ENCODE results near the gene DRAXIN. TPM values are rescaled to one million over a fixed set of nuclear protein-coding genes. Genes with fewer than 3 reads are reported as not detected.

DRAXIN gene
- total and polyA plus RNA-seq, 3 experiments from 2014 or later, result 0.09 to 0.12 (median 0.11) TPM

DNA sequence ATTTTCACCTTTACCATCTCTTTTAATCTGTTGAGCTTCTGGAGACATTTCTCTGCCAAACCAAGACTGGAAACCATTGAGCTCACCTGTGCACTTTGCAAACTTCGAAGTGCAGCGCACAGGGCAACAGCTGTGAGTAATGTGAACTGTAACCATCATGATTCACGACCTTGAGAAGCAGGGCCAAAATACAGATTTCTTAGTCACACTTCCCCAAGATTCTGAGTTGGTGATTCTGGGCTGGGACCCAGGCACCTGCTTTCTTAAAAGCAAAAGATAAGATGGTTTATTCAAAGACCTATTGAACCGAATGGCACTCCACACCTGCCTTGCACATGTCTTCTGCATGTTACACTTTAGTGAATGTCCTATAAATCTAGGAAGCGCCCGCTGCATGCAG lies 54.6 kb downstream of the DRAXIN start:
- H3K4me3 ChIP-seq (ENCODE audit: low read length), result no peak overlapping the region
- H3K27ac ChIP-seq (ENCODE audit: low read depth, low read length), result no peak overlapping the region
- H3K27me3 Mint-ChIP-seq, result no peaks in the 10 kb centered on the region
- no peaks in the 10 kb centered on the region for H3K9me3 Mint-ChIP-seq
- H3K27ac Mint-ChIP-seq, result peak overlapping the region in 1 of 8 donors; percentile 17
- ChIA-PET POLR2A (no interaction called here), CTCF (interaction anchor here (0.7 kb wide), 1 partner anchor 27 kb away, joined by 3 read pairs; no protein-coding TSS in a partner anchor)
- H3K4me3 Mint-ChIP-seq, result no peak overlapping the region
- H3K9me3 ChIP-seq (ENCODE audit: low read length), result no peaks in the 10 kb centered on the region
- peaks cover 24% of the 10 kb centered on the region for H3K4me1 ChIP-seq (ENCODE audit: insufficient read depth, low read length)
- DNase-seq, result no peak
- peaks cover 31 to 36% (median 32%) of the 10 kb centered on the region in 3 donors for H3K4me1 Mint-ChIP-seq
- H3K36me3 Mint-ChIP-seq, result peaks cover 8 to 52% (median 8%) of the 10 kb centered on the region in 3 donors
- H3K36me3 ChIP-seq (ENCODE audit: insufficient read depth, low read length), result peaks cover 6% of the 10 kb centered on the region
- no peaks in the 10 kb centered on the region for H3K27me3 ChIP-seq (ENCODE audit: insufficient read depth, low read length, poor library complexity, severe bottlenecking)

DNA sequence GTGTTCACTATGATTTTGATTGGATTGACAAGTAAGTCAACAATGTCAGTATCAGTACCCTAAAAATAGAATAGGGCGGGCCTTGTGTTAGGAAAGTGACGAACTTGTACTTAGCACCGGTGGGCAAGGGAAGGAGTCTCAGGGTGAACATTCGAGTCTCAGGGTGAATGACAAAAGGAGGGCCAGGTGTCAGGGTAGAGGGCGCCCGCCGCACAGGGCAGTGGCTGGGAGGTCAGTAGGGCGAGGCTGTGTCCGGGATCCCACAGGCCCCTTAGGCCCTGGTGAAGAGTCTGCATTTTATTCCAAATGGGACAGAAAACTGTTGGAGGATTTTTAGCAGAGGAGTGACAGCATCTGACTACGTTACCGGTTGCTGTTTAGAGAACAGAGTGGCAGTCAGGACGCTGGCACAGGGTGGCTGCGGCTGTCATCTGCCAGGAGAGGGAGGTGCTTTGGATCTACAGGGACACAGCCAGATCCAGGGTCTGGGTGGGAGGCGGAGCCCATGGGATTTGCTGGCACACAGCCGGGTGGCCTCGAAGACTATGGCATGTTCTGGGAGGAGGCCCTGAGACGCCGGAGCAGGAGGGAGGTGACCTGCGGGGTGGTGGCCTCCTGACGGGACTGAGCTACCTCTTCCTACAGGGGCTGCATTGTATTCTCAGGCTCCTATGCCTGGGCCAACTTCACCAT lies 55.4 kb downstream of the DRAXIN start:
- Mint-ChIP-seq H3K4me3 (peak overlapping the region in 1 of 7 donors; percentile 72), H3K27me3 (no peaks in the 10 kb centered on the region), H3K36me3 (peaks cover 8 to 56% (median 8%) of the 10 kb centered on the region in 3 donors), H3K4me1 (peaks cover 23 to 29% (median 24%) of the 10 kb centered on the region in 3 donors), H3K27ac (peak overlapping the region in 2 of 8 donors; percentile 15 to 64), H3K9me3 (no peaks in the 10 kb centered on the region)
- peaks cover 16% of the 10 kb centered on the region for H3K4me1 ChIP-seq (ENCODE audit: insufficient read depth, low read length)
- no peak overlapping the region for H3K4me3 ChIP-seq (ENCODE audit: low read length)
- H3K36me3 ChIP-seq (ENCODE audit: insufficient read depth, low read length), result peaks cover 6% of the 10 kb centered on the region
- no peak overlapping the region for H3K27ac ChIP-seq (ENCODE audit: low read depth, low read length)
- ChIA-PET POLR2A (no interaction called here), CTCF (no interaction called here)
- H3K27me3 ChIP-seq (ENCODE audit: insufficient read depth, low read length, poor library complexity, severe bottlenecking), result no peaks in the 10 kb centered on the region
- no peak for DNase-seq
- H3K9me3 ChIP-seq (ENCODE audit: low read length), result no peaks in the 10 kb centered on the region

DNA sequence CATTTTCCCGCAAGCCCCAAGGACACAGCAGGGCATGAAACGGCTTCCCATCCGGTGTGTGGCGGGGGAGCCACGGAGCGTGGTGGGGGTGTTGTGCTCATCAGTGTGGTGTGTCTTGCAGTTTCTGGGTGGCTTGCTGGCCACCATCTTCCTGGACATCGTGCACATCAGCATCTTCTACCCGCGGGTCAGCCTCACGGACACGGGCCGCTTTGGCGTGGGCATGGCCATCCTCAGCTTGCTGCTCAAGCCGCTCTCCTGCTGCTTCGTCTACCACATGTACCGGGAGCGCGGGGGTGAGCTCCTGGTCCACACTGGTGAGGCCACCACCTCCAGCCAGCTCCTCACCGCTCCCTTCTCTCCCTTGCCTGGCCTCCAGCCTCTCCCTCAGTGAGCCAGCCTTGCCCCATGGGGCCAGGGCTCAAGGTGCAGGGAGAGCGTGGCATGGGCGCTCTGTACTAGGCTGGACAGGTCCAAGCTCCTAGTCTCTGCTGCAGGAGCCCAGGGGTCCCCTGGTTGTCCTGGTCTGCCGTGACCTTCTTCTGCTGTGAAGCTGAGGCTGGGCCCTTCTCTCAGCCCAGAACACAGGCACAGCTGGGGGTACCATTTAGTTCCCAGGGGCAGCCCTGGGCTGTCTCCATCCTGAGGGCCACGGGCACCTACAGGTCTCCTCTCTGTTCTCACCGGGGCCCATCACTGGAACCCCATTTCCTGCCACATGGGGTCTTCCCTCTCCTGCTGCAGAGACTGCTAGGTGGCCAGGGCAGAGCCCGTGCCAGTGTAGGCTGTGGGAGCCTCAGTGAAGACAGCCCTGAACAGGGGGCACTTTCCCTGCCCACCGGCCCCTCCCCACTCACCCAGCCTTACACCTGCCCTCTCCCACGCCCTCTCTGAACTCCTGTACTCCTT lies 57.0 kb downstream of the DRAXIN start:
- no peaks in the 10 kb centered on the region for H3K27me3 Mint-ChIP-seq
- Histone ChIP-seq H3K27me3 (ENCODE audit: insufficient read depth, low read length, poor library complexity, severe bottlenecking) (no peaks in the 10 kb centered on the region), H3K27ac (ENCODE audit: low read depth, low read length) (no peak overlapping the region), H3K9me3 (ENCODE audit: low read length) (no peaks in the 10 kb centered on the region), H3K36me3 (ENCODE audit: insufficient read depth, low read length) (peaks cover 6% of the 10 kb centered on the region), H3K4me3 (ENCODE audit: low read length) (no peak overlapping the region), H3K4me1 (ENCODE audit: insufficient read depth, low read length) (peaks cover 8% of the 10 kb centered on the region)
- peak overlapping the region in 2 of 7 donors; percentile 41 to 54 for H3K4me3 Mint-ChIP-seq
- POLR2A ChIA-PET, result no interaction called here
- H3K9me3 Mint-ChIP-seq, result no peaks in the 10 kb centered on the region
- H3K27ac Mint-ChIP-seq, result peak overlapping the region in 6 of 8 donors; percentile 36 to 89 (median 69)
- H3K4me1 Mint-ChIP-seq, result peaks cover 15 to 25% (median 15%) of the 10 kb centered on the region in 3 donors
- no peak for DNase-seq
- H3K36me3 Mint-ChIP-seq, result peaks cover 8 to 56% (median 8%) of the 10 kb centered on the region in 3 donors
- CTCF ChIA-PET, result no interaction called here

DNA sequence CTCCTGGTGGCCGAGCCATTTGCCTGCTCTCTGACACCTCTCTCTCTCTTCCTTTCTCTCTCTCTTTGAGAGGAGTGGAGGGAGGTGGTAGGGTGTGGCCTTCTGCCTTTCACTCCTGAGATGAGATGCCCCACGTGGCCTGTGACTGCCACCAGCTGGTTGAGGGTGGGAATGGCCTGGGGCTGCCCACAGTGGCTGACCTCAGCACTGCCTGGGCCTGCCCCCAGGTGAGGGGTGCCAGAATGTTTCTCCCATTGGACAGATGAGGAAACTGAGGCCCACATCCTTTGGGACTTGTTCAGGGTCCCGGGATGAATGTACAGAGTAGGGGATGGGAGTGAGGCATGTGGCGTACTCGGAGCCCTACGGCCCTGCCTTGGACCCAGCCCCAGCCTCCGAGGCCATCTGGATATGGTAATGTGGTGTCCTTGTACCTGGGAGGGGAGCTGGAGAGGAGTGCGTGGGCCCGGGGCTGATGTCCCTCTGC lies 57.7 kb downstream of the DRAXIN start:
- peak overlapping the region in 5 of 8 donors; percentile 54 to 89 (median 70) for H3K27ac Mint-ChIP-seq
- no peaks in the 10 kb centered on the region for H3K27me3 Mint-ChIP-seq
- ChIA-PET CTCF (interaction anchor here (1.8 kb wide), 1 partner anchor 30 kb away, joined by 5 read pairs; no protein-coding TSS in a partner anchor), POLR2A (no interaction called here)
- Histone ChIP-seq H3K36me3 (ENCODE audit: insufficient read depth, low read length) (peaks cover 6% of the 10 kb centered on the region), H3K4me3 (ENCODE audit: low read length) (no peak overlapping the region), H3K27me3 (ENCODE audit: insufficient read depth, low read length, poor library complexity, severe bottlenecking) (no peaks in the 10 kb centered on the region), H3K9me3 (ENCODE audit: low read length) (no peaks in the 10 kb centered on the region), H3K27ac (ENCODE audit: low read depth, low read length) (no peak overlapping the region), H3K4me1 (ENCODE audit: insufficient read depth, low read length) (peaks cover 8% of the 10 kb centered on the region)
- H3K9me3 Mint-ChIP-seq, result no peaks in the 10 kb centered on the region
- H3K4me3 Mint-ChIP-seq, result peak overlapping the region in 2 of 7 donors; percentile 41 to 54
- DNase-seq, result peak in 3 of 5 donors; percentile 31 to 57 (median 52)
- H3K4me1 Mint-ChIP-seq, result peaks cover 15 to 25% (median 15%) of the 10 kb centered on the region in 3 donors
- H3K36me3 Mint-ChIP-seq, result peaks cover 8 to 56% (median 8%) of the 10 kb centered on the region in 3 donors

DNA sequence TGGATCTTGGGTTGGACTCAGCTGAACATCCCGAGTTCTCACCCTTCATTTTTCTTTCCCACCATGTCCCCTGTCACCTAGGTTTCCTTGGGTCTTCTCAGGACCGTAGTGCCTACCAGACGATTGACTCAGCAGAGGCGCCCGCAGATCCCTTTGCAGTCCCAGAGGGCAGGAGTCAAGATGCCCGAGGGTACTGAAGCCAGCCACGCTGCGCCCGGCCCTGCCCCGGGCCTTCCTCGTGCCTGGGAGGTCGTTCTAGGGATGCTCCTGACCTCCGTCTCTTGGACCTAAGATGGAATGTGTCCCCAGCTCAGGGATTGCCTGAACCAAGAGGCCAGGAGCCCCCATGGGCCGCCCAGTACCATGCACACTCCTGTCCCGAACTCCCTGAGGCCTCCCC lies 58.5 kb downstream of the DRAXIN start:
- Histone ChIP-seq H3K27ac (ENCODE audit: low read depth, low read length) (no peak overlapping the region), H3K36me3 (ENCODE audit: insufficient read depth, low read length) (peaks cover 6% of the 10 kb centered on the region), H3K9me3 (ENCODE audit: low read length) (no peaks in the 10 kb centered on the region), H3K4me1 (ENCODE audit: insufficient read depth, low read length) (peaks cover 8% of the 10 kb centered on the region), H3K4me3 (ENCODE audit: low read length) (no peak overlapping the region), H3K27me3 (ENCODE audit: insufficient read depth, low read length, poor library complexity, severe bottlenecking) (no peaks in the 10 kb centered on the region)
- peaks cover 8 to 53% (median 8%) of the 10 kb centered on the region in 3 donors for H3K36me3 Mint-ChIP-seq
- no peak overlapping the region for H3K4me3 Mint-ChIP-seq
- ChIA-PET POLR2A (no interaction called here), CTCF (interaction anchor here (1.8 kb wide), 1 partner anchor 31 kb away, joined by 5 read pairs; no protein-coding TSS in a partner anchor)
- H3K27ac Mint-ChIP-seq, result no peak overlapping the region
- no peaks in the 10 kb centered on the region for H3K27me3 Mint-ChIP-seq
- peaks cover 13 to 25% (median 15%) of the 10 kb centered on the region in 3 donors for H3K4me1 Mint-ChIP-seq
- no peaks in the 10 kb centered on the region for H3K9me3 Mint-ChIP-seq
- no peak for DNase-seq

DNA sequence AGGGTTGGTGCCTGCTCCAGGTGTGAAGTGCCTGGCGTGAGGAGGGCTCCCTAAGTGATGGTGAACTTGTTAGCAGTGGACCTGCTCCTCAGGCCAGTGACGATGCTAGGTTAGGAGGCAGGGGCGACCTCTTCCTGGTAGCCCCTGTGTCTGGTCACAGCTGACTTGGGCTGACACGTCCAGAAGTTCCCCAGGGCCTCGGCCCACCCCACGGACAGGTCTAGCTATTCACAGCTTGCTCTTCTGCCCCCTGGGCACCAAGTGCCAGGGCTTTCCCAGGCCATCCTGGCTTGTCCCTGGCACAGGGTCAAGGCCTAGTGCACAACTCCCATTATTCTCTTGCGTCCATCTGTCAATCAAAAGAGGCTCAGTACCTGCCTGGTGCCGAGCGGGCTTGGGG lies 59.6 kb downstream of the DRAXIN start:
- no peak overlapping the region for H3K4me3 Mint-ChIP-seq

DNA sequence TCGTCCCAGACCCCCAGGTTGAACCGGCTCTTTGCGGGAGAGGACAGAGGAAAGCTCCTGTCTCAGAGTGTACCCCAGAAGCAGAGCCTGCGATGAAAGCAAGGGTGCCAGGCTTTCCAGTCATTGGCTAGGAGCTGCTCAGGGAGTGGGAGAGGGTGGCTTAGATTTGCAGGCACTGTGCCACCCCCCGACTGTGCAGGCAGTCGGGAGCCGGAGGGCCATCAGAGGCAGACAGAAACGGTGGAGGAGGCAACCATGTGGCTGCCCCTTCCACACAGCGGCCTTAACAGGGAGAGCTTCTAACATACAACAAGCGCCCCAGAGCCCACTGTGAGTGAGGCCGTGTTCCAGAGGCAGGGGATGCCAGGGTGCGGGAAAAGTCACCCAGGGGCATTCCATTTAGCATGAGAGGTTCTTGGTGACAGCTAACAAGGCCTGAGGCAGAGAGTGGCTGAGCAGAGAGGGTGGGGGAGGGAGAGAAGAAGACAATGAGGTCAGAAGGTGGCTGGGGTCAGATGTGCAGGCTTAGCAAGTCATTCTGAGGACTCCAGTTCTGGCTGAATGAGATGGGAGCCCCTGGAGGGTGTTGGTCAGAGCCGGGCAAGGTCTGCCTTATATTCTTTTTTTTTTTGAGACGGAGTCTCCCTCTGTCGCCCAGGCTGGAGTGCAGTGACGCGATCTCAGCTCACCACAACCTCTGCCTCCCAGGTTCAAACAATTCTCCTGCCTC lies 61.0 kb downstream of the DRAXIN start:
- Histone ChIP-seq H3K4me3 (ENCODE audit: low read length) (no peak overlapping the region), H3K27me3 (ENCODE audit: insufficient read depth, low read length, poor library complexity, severe bottlenecking) (no peaks in the 10 kb centered on the region), H3K9me3 (ENCODE audit: low read length) (no peaks in the 10 kb centered on the region), H3K27ac (ENCODE audit: low read depth, low read length) (no peak overlapping the region), H3K36me3 (ENCODE audit: insufficient read depth, low read length) (no peaks in the 10 kb centered on the region), H3K4me1 (ENCODE audit: insufficient read depth, low read length) (peaks cover 8% of the 10 kb centered on the region)
- CTCF ChIA-PET, result no interaction called here
- peaks cover 0 to 8% of the 10 kb centered on the region in 2 donors for H3K27me3 Mint-ChIP-seq
- no peak for DNase-seq
- POLR2A ChIA-PET, result no interaction called here
- peak overlapping the region in 2 of 8 donors; percentile 68 to 78 for H3K27ac Mint-ChIP-seq
- peaks cover 7 to 10% (median 10%) of the 10 kb centered on the region in 3 donors for H3K4me1 Mint-ChIP-seq
- peaks cover 0 to 29% (median 4%) of the 10 kb centered on the region in 3 donors for H3K36me3 Mint-ChIP-seq
- H3K9me3 Mint-ChIP-seq, result no peaks in the 10 kb centered on the region
- H3K4me3 Mint-ChIP-seq, result no peak overlapping the region

More for the DNA sequence above, 59.6 kb downstream of the DRAXIN start:
- ChIA-PET POLR2A (no interaction called here), CTCF (interaction anchor here (1.8 kb wide), 1 partner anchor 32 kb away, joined by 5 read pairs; no protein-coding TSS in a partner anchor)
- Histone ChIP-seq H3K9me3 (ENCODE audit: low read length) (no peaks in the 10 kb centered on the region), H3K4me1 (ENCODE audit: insufficient read depth, low read length) (peaks cover 8% of the 10 kb centered on the region), H3K36me3 (ENCODE audit: insufficient read depth, low read length) (peaks cover 6% of the 10 kb centered on the region), H3K27ac (ENCODE audit: low read depth, low read length) (no peak overlapping the region), H3K4me3 (ENCODE audit: low read length) (no peak overlapping the region), H3K27me3 (ENCODE audit: insufficient read depth, low read length, poor library complexity, severe bottlenecking) (no peaks in the 10 kb centered on the region)
- H3K27ac Mint-ChIP-seq, result peak overlapping the region in 1 of 8 donors; percentile 19
- H3K4me1 Mint-ChIP-seq, result peaks cover 10 to 19% (median 15%) of the 10 kb centered on the region in 3 donors
- H3K36me3 Mint-ChIP-seq, result peaks cover 8 to 43% (median 8%) of the 10 kb centered on the region in 3 donors
- H3K27me3 Mint-ChIP-seq, result no peaks in the 10 kb centered on the region
- no peak for DNase-seq
- H3K9me3 Mint-ChIP-seq, result no peaks in the 10 kb centered on the region

Data from CD8-positive, alpha-beta memory T cell (primary cell).